OCI-LY3 (cell line): ENCODE results near the gene PLEKHA7.

Experiments used
- H2AFZ ChIP-seq: fragments of 200-600, 300-600 bp; shearing (Covaris generic); 2 replicates; pipeline ENCODE4 v1.6.0; 2014; ENCODE audit warnings: antibody characterized with exemption, low read depth, low read length
- H3K27ac ChIP-seq: fragments of 200-600, 300-600 bp; sonication (generic); 2 replicates; pipeline ENCODE4 v1.5.1; 2014; ENCODE audit warnings: mild to moderate bottlenecking, low read length, moderate library complexity, mixed read lengths
- H3K27me3 ChIP-seq: fragments of 200-600, 300-600 bp; sonication (generic); 2 replicates; pipeline ENCODE4 v1.6.1; 2014; ENCODE audit warnings: low read depth, low read length, mixed read lengths
- H3K36me3 ChIP-seq: fragments of 200-600, 300-600 bp; sonication (generic); replicated peaks from 2 replicates; pipeline ENCODE3; 2014; ENCODE audit warnings: low read depth, low read length, mixed read lengths
- H3K4me1 ChIP-seq: fragments of 300-600, 200-600 bp; sonication (generic); 2 replicates; pipeline ENCODE4 v1.6.1; 2014; ENCODE audit warnings: low read length, mixed read lengths
- H3K4me2 ChIP-seq: fragments of 200-600, 300-600 bp; sonication (generic); 2 replicates; pipeline ENCODE4 v1.6.1; 2014; ENCODE audit warnings: low read length, mixed read lengths
- H3K4me3 ChIP-seq: fragments of 300-600, 200-600 bp; sonication (generic); 2 replicates; pipeline ENCODE4 v1.5.1; 2014; ENCODE audit warnings: antibody characterized with exemption, mild to moderate bottlenecking, low read length, moderate library complexity
- H3K79me2 ChIP-seq: fragments of 300-600, 200-600 bp; shearing (Covaris generic); 2 replicates; pipeline ENCODE4 v1.6.1; 2014; ENCODE audit warnings: mild to moderate bottlenecking, low read length, mixed read lengths
- H3K9ac ChIP-seq: fragments of 300-600, 200-600 bp; shearing (Covaris generic); 2 replicates; pipeline ENCODE4 v1.6.0; 2014; ENCODE audit warnings: mild to moderate bottlenecking, low read length, moderate library complexity
- H3K9me3 ChIP-seq: fragments of 200-600, 300-600 bp; shearing (Covaris generic); 2 replicates; pipeline ENCODE4 v1.6.1; 2014; ENCODE audit warnings: low read length, mixed read lengths; ENCODE audit not compliant: insufficient read depth
- H4K20me1 ChIP-seq: fragments of 200-600, 300-600 bp; sonication (generic); 2 replicates; pipeline ENCODE4 v1.6.1; 2016; ENCODE audit warnings: low read length, mixed read lengths; ENCODE audit not compliant: insufficient read depth
- CTCF ChIP-seq: fragments of 200-600, 300-600 bp; sonication (generic); IDR thresholded peaks from 2 replicates; pipeline ENCODE4 v1.5.1; 2014; ENCODE audit warnings: antibody characterized with exemption, low read length, low read depth
- EZH2phosphoT487 ChIP-seq: fragments of 200-600 bp; shearing (Covaris generic); IDR thresholded peaks from 2 replicates; pipeline ENCODE4 v1.6.1; 2018; ENCODE audit warnings: antibody characterized with exemption, mixed run types, low read depth

Gene PLEKHA7

DNA sequence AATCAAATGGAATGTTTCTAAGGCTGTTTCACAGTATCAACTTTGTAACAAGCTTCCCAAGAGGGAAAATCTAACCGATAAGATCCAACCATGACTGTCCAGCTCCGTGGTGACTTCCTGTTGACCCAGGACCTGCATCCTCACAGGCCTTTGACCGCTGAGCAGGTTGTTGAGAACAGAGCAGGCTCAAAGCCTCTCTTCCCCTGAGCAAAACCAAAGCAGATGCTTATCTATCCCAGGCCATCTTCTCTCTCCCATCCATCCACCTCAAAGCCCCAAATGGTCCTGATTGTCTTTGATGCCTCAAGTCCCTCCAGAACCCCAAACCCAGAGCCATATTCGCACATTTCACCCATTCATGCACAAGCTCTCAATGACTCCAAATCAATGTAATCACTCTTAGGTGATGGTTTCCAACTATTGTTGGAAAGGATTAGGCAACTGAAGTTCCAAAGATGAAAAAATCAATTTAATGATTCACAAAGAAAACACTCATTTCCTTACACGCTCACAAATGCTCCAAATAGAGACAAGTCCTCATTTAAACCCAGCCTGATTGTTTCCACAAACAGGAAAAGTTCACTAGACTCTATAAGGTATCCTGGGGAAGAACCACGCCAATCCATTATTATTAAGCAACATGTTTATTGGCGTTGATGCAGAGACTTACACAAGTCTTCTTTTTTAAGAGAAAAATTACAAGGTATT is 227.0 kb downstream of the PLEKHA7 start:
- no peak for TF ChIP-seq CTCF
- TF ChIP-seq EZH2phosphoT487: no peak
- no peaks in the 10 kb centered on the region for H3K36me3 ChIP-seq
- no peak overlapping the region for H3K27ac ChIP-seq
- H3K9me3 ChIP-seq: no peaks in the 10 kb centered on the region
- H3K4me3 ChIP-seq: no peak overlapping the region
- H2AFZ ChIP-seq: no peak overlapping the region
- no peaks in the 10 kb centered on the region for H3K79me2 ChIP-seq
- no peaks in the 10 kb centered on the region for H3K27me3 ChIP-seq
- H3K4me2 ChIP-seq: no peak overlapping the region
- no peaks in the 10 kb centered on the region for H4K20me1 ChIP-seq
- no peak overlapping the region for H3K9ac ChIP-seq
- no peaks in the 10 kb centered on the region for H3K4me1 ChIP-seq

DNA sequence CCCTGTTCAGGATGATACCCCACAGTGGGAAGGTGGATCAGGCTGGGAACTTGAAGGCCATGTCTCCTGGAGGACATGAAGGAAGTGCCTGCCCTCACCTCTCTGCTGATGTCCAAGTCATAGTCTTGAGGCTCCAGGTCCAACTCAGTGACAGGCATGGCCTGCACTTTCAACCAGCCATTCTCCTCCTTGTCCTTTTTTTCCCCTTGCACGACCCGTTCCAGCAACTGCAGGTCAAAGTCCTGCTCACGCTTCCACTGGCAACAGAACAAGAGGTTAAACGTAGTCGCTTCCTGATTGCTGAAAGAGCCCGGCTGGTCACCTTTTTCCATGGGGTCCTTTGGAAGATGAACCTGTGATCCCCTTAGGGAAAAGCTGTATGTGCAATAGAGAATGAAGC is 228.1 kb downstream of the PLEKHA7 start:
- no peak overlapping the region for H3K4me3 ChIP-seq
- no peaks in the 10 kb centered on the region for H3K27me3 ChIP-seq
- no peak overlapping the region for H3K4me2 ChIP-seq
- H3K79me2 ChIP-seq: no peaks in the 10 kb centered on the region
- H3K9me3 ChIP-seq: no peaks in the 10 kb centered on the region
- H3K9ac ChIP-seq: no peak overlapping the region
- no peak overlapping the region for H2AFZ ChIP-seq
- no peaks in the 10 kb centered on the region for H3K4me1 ChIP-seq
- H4K20me1 ChIP-seq: no peaks in the 10 kb centered on the region
- TF ChIP-seq EZH2phosphoT487 (no peak), CTCF (no peak)
- no peaks in the 10 kb centered on the region for H3K36me3 ChIP-seq
- no peak overlapping the region for H3K27ac ChIP-seq

- no peaks in the 10 kb centered on the region for H3K27me3 ChIP-seq
- H3K4me1 ChIP-seq: no peaks in the 10 kb centered on the region
- no peak overlapping the region for H3K9ac ChIP-seq
- no peaks in the 10 kb centered on the region for H3K79me2 ChIP-seq
- TF ChIP-seq EZH2phosphoT487 (no peak), CTCF (peak; percentile 81)
- no peaks in the 10 kb centered on the region for H4K20me1 ChIP-seq
- no peaks in the 10 kb centered on the region for H3K36me3 ChIP-seq
- H2AFZ ChIP-seq: no peak overlapping the region
- no peak overlapping the region for H3K27ac ChIP-seq
- H3K4me2 ChIP-seq: no peak overlapping the region
- H3K9me3 ChIP-seq: no peaks in the 10 kb centered on the region
- no peak overlapping the region for H3K4me3 ChIP-seq
Observed at GRCh38 chr11:16785520-16786128, 228.6 kb downstream of the PLEKHA7 start.

DNA sequence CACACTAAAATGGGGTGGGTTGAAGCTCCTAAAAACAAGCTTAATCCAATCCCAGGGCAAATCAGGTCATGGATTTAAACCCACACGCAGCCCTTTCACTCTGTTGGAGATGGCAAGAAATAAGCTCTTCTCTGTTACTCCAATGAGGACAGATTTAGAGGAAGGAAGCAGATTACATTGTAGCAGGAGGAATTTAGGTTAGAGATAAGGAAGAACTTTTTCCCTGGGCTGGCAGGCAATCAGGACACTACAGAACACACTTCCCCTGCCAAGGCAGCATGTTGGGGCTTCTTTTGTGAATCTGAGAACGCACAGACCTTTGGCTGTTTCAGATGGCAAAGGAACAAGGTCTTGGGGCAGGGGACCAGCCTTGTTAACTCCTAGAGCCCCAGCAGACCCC is 229.5 kb downstream of the PLEKHA7 start:
- H3K9me3 ChIP-seq: no peaks in the 10 kb centered on the region
- no peak overlapping the region for H3K27ac ChIP-seq
- H4K20me1 ChIP-seq: no peaks in the 10 kb centered on the region
- H3K4me2 ChIP-seq: no peak overlapping the region
- TF ChIP-seq EZH2phosphoT487: no peak
- TF ChIP-seq CTCF: no peak
- H3K4me1 ChIP-seq: no peaks in the 10 kb centered on the region
- H3K27me3 ChIP-seq: no peaks in the 10 kb centered on the region
- no peak overlapping the region for H2AFZ ChIP-seq
- no peak overlapping the region for H3K9ac ChIP-seq
- no peaks in the 10 kb centered on the region for H3K79me2 ChIP-seq
- no peaks in the 10 kb centered on the region for H3K36me3 ChIP-seq
- no peak overlapping the region for H3K4me3 ChIP-seq
